Aorta (tissue), 5 donors: Measurements from ENCODE around the gene IGF1R. TPM values are rescaled to one million over a fixed set of nuclear protein-coding genes. Genes with fewer than 3 reads are reported as not detected.

Source experiments
- ATAC-seq: fragments of 200-7000 bp; cut with Tn5 transposase; one replicate; pipeline ENCODE4 v1.9.1; 2022; ENCODE audit warnings: moderate library complexity; ENCODE audit not compliant: low FRiP score
- DNase-seq, 2 donors: peaks; one replicate each; pipeline ENCODE4 v3.0.0-alpha.2; 2020
- H3K27ac ChIP-seq, 2 donors: one replicate each; pipeline ENCODE4 v1.5.1; 2013; ENCODE audit warnings: low read length in 2 of 2, mild to moderate bottlenecking in 2 of 2, moderate library complexity in 2 of 2, control low read depth in 1 of 2, inconsistent platforms in 1 of 2, low read depth in 1 of 2
- H3K27me3 ChIP-seq, 2 donors: one replicate each; pipeline ENCODE4 v1.6.1; 2013; ENCODE audit warnings: control low read depth in 1 of 2, low read length in 1 of 2, mild to moderate bottlenecking in 1 of 2, moderate library complexity in 1 of 2; ENCODE audit not compliant: insufficient read depth in 2 of 2, control insufficient read depth in 1 of 2
- H3K36me3 ChIP-seq, 2 donors: one replicate each; pipeline ENCODE4 v1.6.1; 2013; ENCODE audit warnings: control low read depth in 1 of 2, low read length in 1 of 2, mild to moderate bottlenecking in 1 of 2; ENCODE audit not compliant: insufficient read depth in 2 of 2, control insufficient read depth in 1 of 2
- H3K4me1 ChIP-seq, 2 donors: one replicate each; pipeline ENCODE4 v1.6.1; 2013; ENCODE audit warnings: low read length in 2 of 2, control low read depth in 1 of 2, mild to moderate bottlenecking in 1 of 2, moderate library complexity in 1 of 2; ENCODE audit not compliant: insufficient read depth in 2 of 2, control insufficient read depth in 1 of 2
- H3K4me3 ChIP-seq, 2 donors: one replicate each; pipeline ENCODE4 v1.5.1; 2013; ENCODE audit warnings: low read length in 2 of 2, control low read depth in 1 of 2, mild to moderate bottlenecking in 1 of 2
- H3K9me3 ChIP-seq: one replicate; pipeline ENCODE4 v1.6.1; 2013; ENCODE audit warnings: mild to moderate bottlenecking, low read length; ENCODE audit not compliant: control insufficient read depth
- WGBS, 2 donors: extraction: QIAGEN DNeasy Blood & Tissue Kit; methylation state at CpG; one replicate each; pipeline ENCODE4 v1.1.7; 2013; 5-methylcytosine and 5-hydroxymethylcytosine counted together
- intact Hi-C, 2 donors: fragments of 100-400 bp; cut with DNase I; formaldehyde crosslinking; loops; one replicate each; pipeline versions ENCODE4 v1.14.2 to v1.15.0; 2022
- polyA plus RNA-seq, 2 donors: library from polyadenylated mRNA; stranded (reverse); fragments of 200-250 nt; gene quantifications; one replicate each; pipeline ENCODE4 v1.2.3, GENCODE V29; 2013
- total RNA-seq, 2 donors: library from RNA; stranded (reverse); fragmentation: NEBNext Ultra II Directional; extraction: Animal tissue kit (Norgen Biotek cat#: 25700); gene quantifications; one replicate each; pipeline ENCODE4 v1.2.1, GENCODE V29; 2021
- donor health status: healthy with polysubstance abuse.
- donor health status: Bipolar disorder and iron deficiency.
- donor health status: DM: no; HTN: no; CAD: no.
- donor health status: DM: no; HTN: no; CAD: no.
- donor health status: DM: yes; HTN: yes; CAD: no.

IGF1R gene
- total and polyA plus RNA-seq, 4 donors: 7.5 to 137 (median 50.7) TPM

- ATAC-seq (no peak), DNase-seq (no peak)
- H3K36me3 ChIP-seq: no peaks in the 10 kb centered on the region
- intact Hi-C loops: no loop called here
- no peaks in the 10 kb centered on the region for H3K27me3 ChIP-seq
- WGBS, 2 donors: 84 to 88% methylated on average over 10 of the region's 10 CpGs
- peaks cover 5 to 9% of the 10 kb centered on the region in 2 donors for H3K4me1 ChIP-seq
- no peak overlapping the region for H3K4me3 ChIP-seq
- no peaks in the 10 kb centered on the region for H3K9me3 ChIP-seq
- peak overlapping the region in 1 of 2 donors; percentile 29 for H3K27ac ChIP-seq
Observed at GRCh38 chr15:98901434-98902072, 253.2 kb downstream of the IGF1R start.

GRCh38 chr15:98902931-98903330, 254.6 kb downstream of the IGF1R start:
- Histone ChIP-seq H3K27me3 (no peaks in the 10 kb centered on the region), H3K27ac (no peak overlapping the region), H3K9me3 (no peaks in the 10 kb centered on the region), H3K36me3 (no peaks in the 10 kb centered on the region), H3K4me3 (no peak overlapping the region), H3K4me1 (peaks cover 4 to 7% of the 10 kb centered on the region in 2 donors)
- DNase-seq (no peak), ATAC-seq (no peak)
- WGBS, 2 donors: 97% methylated on average over 4 of the region's 4 CpGs
- intact Hi-C loops: no loop called here

- H3K4me1 ChIP-seq: peaks cover 4 to 7% of the 10 kb centered on the region in 2 donors
- no peaks in the 10 kb centered on the region for H3K36me3 ChIP-seq
- ATAC-seq: no peak
- H3K27me3 ChIP-seq: no peaks in the 10 kb centered on the region
- WGBS, 2 donors: 72 to 74% methylated on average over 9 of the region's 9 CpGs
- no peak overlapping the region for H3K27ac ChIP-seq
- no peak overlapping the region for H3K4me3 ChIP-seq
- intact Hi-C loops: no loop called here
- no peak for DNase-seq
- no peaks in the 10 kb centered on the region for H3K9me3 ChIP-seq
Observed at GRCh38 chr15:98903377-98904018, 255.2 kb downstream of the IGF1R start.

- 56 to 63% methylated on average over 4 of the region's 4 CpGs for WGBS, 2 donors
- intact Hi-C loops: no loop called here
- H3K27me3 ChIP-seq: no peaks in the 10 kb centered on the region
- no peak overlapping the region for H3K4me3 ChIP-seq
- DNase-seq: no peak
- no peaks in the 10 kb centered on the region for H3K9me3 ChIP-seq
- H3K27ac ChIP-seq: no peak overlapping the region
- H3K36me3 ChIP-seq: no peaks in the 10 kb centered on the region
- ATAC-seq: no peak
- H3K4me1 ChIP-seq: peaks cover 4 to 7% of the 10 kb centered on the region in 2 donors
Observed at GRCh38 chr15:98904544-98904943, 256.2 kb downstream of the IGF1R start.

- Histone ChIP-seq H3K4me3 (no peak overlapping the region), H3K4me1 (peaks cover 6 to 7% of the 10 kb centered on the region in 2 donors), H3K36me3 (no peaks in the 10 kb centered on the region), H3K27me3 (no peaks in the 10 kb centered on the region), H3K9me3 (no peaks in the 10 kb centered on the region), H3K27ac (peak overlapping the region; percentile 53 to 94)
- intact Hi-C loops: loop anchor here in 1 of 2 donors (5.0 kb wide), 2 partner anchors 41 to 44 kb away; no protein-coding TSS in a partner anchor
- ATAC-seq (no peak), DNase-seq (no peak)
- 45 to 52% methylated on average over 7 of the region's 7 CpGs for WGBS, 2 donors
Observed at GRCh38 chr15:98905963-98906711, 257.8 kb downstream of the IGF1R start.

- intact Hi-C loops: loop anchor here in 1 of 2 donors (5.0 kb wide), 2 partner anchors 41 to 44 kb away; no protein-coding TSS in a partner anchor
- Histone ChIP-seq H3K4me1 (peaks cover 6 to 7% of the 10 kb centered on the region in 2 donors), H3K4me3 (no peak overlapping the region), H3K9me3 (no peaks in the 10 kb centered on the region), H3K27ac (peak overlapping the region; percentile 53 to 94), H3K27me3 (no peaks in the 10 kb centered on the region), H3K36me3 (peaks cover 0 to 4% of the 10 kb centered on the region in 2 donors)
- 33 to 37% methylated on average over 6 of the region's 6 CpGs for WGBS, 2 donors
- DNase-seq (peak in 1 of 2 donors; percentile 61), ATAC-seq (peak; percentile 34)
Observed at GRCh38 chr15:98906712-98907083, 258.4 kb downstream of the IGF1R start.

- Histone ChIP-seq H3K4me1 (peaks cover 6 to 7% of the 10 kb centered on the region in 2 donors), H3K27me3 (no peaks in the 10 kb centered on the region), H3K36me3 (peaks cover 0 to 7% of the 10 kb centered on the region in 2 donors), H3K9me3 (no peaks in the 10 kb centered on the region), H3K27ac (peak overlapping the region; percentile 51 to 94), H3K4me3 (no peak overlapping the region)
- ATAC-seq (no peak), DNase-seq (no peak)
- 63 to 64% methylated on average over 4 of the region's 4 CpGs for WGBS, 2 donors
- intact Hi-C loops: loop anchor here in 1 of 2 donors (5.0 kb wide), 2 partner anchors 39 to 46 kb away; no protein-coding TSS in a partner anchor
Observed at GRCh38 chr15:98907927-98908471, 259.7 kb downstream of the IGF1R start.
